Caco-2 (cell line): Measurements from ENCODE around the gene NBAS. TPM values are rescaled to one million over a fixed set of nuclear protein-coding genes. Genes with fewer than 3 reads are reported as not detected.

Experiments used
- BruUV-seq: library from RNA; stranded (reverse); fragments of 400-500 nt; replicated peaks from 2 replicates; lab custom pipeline; 2021; lab: Mats Ljungman, UMichigan
- CTCF ChIA-PET: fragments of 300-600 bp; sonication (Branson Sonifier 250); formaldehyde crosslinking; loops from one replicate; lab custom pipeline; 2022; ENCODE audit warnings: antibody characterized with exemption; lab: Charles Lee
- POLR2A ChIA-PET: fragments of 300-600 bp; sonication (Branson Sonifier 250); formaldehyde crosslinking; loops from one replicate; lab custom pipeline; 2022; ENCODE audit warnings: antibody characterized with exemption; lab: Charles Lee
- DNase-seq, 2 experiments: peaks; one replicate each; pipeline versions ENCODE4 v3.0.0 to v3.0.0-alpha.2; 2020 to 2022
- H3K27me3 ChIP-seq: replicated peaks from 2 replicates; pipeline ENCODE4 v1.6.0; 2011; ENCODE audit warnings: low read length; ENCODE audit not compliant: control insufficient read depth, insufficient read depth
- H3K36me3 ChIP-seq: 2 replicates; pipeline ENCODE4 v1.5.1; 2011; ENCODE audit warnings: low read length; ENCODE audit not compliant: control insufficient read depth, insufficient read depth
- H3K4me1 ChIP-seq: fragments of 250-450 bp; sonication (Bioruptor Pico); 2 replicates; pipeline ENCODE4 v1.5.1; 2020; ENCODE audit warnings: mild to moderate bottlenecking
- H3K4me3 ChIP-seq: 2 replicates; pipeline ENCODE4 v1.5.1; 2011; ENCODE audit warnings: low read depth, mild to moderate bottlenecking, control low read depth, low read length
- H3K9me3 ChIP-seq: fragments of 250-450 bp; sonication (Bioruptor Pico); 2 replicates; pipeline ENCODE4 v1.5.1; 2020; ENCODE audit warnings: mild to moderate bottlenecking, moderate library complexity
- H3K27ac Mint-ChIP-seq: one replicate; pipeline ENCODE4 v1.8.0; 2022; ENCODE audit warnings: mixed read lengths; ENCODE audit not compliant: unreplicated experiment
- H3K27me3 Mint-ChIP-seq: one replicate; pipeline ENCODE4 v1.8.0; 2022; ENCODE audit warnings: mixed read lengths; ENCODE audit not compliant: insufficient read depth, unreplicated experiment
- H3K36me3 Mint-ChIP-seq: one replicate; pipeline ENCODE4 v1.8.0; 2022; ENCODE audit warnings: mild to moderate bottlenecking, mixed read lengths; ENCODE audit not compliant: insufficient read depth, unreplicated experiment
- H3K4me1 Mint-ChIP-seq: one replicate; pipeline ENCODE4 v1.8.0; 2022; ENCODE audit warnings: low read depth, mixed read lengths; ENCODE audit not compliant: unreplicated experiment
- H3K4me3 Mint-ChIP-seq: one replicate; pipeline ENCODE4 v1.8.0; 2022; ENCODE audit warnings: mild to moderate bottlenecking, moderate library complexity, mixed read lengths; ENCODE audit not compliant: unreplicated experiment
- H3K9me3 Mint-ChIP-seq: one replicate; pipeline ENCODE4 v1.8.0; 2022; ENCODE audit warnings: mixed read lengths; ENCODE audit not compliant: unreplicated experiment
- CTCF ChIP-seq, 2 experiments: fragments of 200-600 bp in 1 of 2; IDR thresholded peaks; 1 replicate in 1 of 2; 2 replicates in 1 of 2; pipeline versions ENCODE4 v1.5.1 to v1.8.0; 2011 to 2022; ENCODE audit warnings: antibody characterized with exemption in 1 of 2, control low read depth in 1 of 2, inconsistent platforms in 1 of 2, low read depth in 1 of 2, low read length in 1 of 2, mild to moderate bottlenecking in 1 of 2, moderate library complexity in 1 of 2; ENCODE audit not compliant: insufficient read depth in 1 of 2, severe bottlenecking in 1 of 2, unreplicated experiment in 1 of 2
- intact Hi-C: fragments of 100-400 bp; cut with micrococcal nuclease; formaldehyde crosslinking; loops from one replicate; pipeline ENCODE4 v1.10.0; 2022; ENCODE audit not compliant: unreplicated experiment
- total RNA-seq: library from RNA; stranded (reverse); gene quantifications from 2 replicates; pipeline ENCODE4 v1.2.3, GENCODE V29; 2022

The NBAS gene
- total RNA-seq, 1 experiment from 2014 or later = 31.1 TPM

GRCh38 chr2:15596968-15597367 is 35.8 kb upstream of the NBAS start:
- Histone ChIP-seq H3K36me3 (peaks cover 3% of the 10 kb centered on the region; the same call in 1 of the 2 replicates), H3K4me3 (no peak overlapping the region), H3K4me1 (peaks cover 4% of the 10 kb centered on the region; the same call in 1 of the 2 replicates), H3K9me3 (no peaks in the 10 kb centered on the region), H3K27me3 (no peaks in the 10 kb centered on the region)
- no TSS peak for BruUV-seq
- H3K36me3 Mint-ChIP-seq = peaks cover 65% of the 10 kb centered on the region
- H3K27me3 Mint-ChIP-seq = no peaks in the 10 kb centered on the region
- no peak for DNase-seq
- TF ChIP-seq CTCF (IDR thresholded peaks at IDR 0.05; ENCODE audit: insufficient read depth in 1 of 2, low read depth in 1 of 2, low read length in 1 of 2, severe bottlenecking in 1 of 2, unreplicated experiment in 1 of 2) = no peak
- intact Hi-C loops = no loop called here
- no peaks in the 10 kb centered on the region for H3K4me1 Mint-ChIP-seq
- no peaks in the 10 kb centered on the region for H3K9me3 Mint-ChIP-seq
- ChIA-PET POLR2A (no interaction called here), CTCF (interaction anchor here (1.1 kb wide), 1 partner anchor 20 kb away, joined by 3 read pairs; no protein-coding TSS in a partner anchor)
- no peak overlapping the region for H3K27ac Mint-ChIP-seq
- no peak overlapping the region for H3K4me3 Mint-ChIP-seq

GRCh38 chr2:15596350-15596749 is 35.2 kb upstream of the NBAS start:
- H3K27me3 ChIP-seq = no peaks in the 10 kb centered on the region
- peaks cover 1% of the 10 kb centered on the region for H3K4me1 Mint-ChIP-seq
- peaks cover 67% of the 10 kb centered on the region for H3K36me3 Mint-ChIP-seq
- H3K36me3 ChIP-seq = peaks cover 3% of the 10 kb centered on the region; the same call in 1 of the 2 replicates
- no peaks in the 10 kb centered on the region for H3K9me3 Mint-ChIP-seq
- CTCF ChIA-PET = interaction anchor here (1.1 kb wide), 1 partner anchor 19 kb away, joined by 3 read pairs; no protein-coding TSS in a partner anchor
- H3K9me3 ChIP-seq = no peaks in the 10 kb centered on the region
- intact Hi-C loops = no loop called here
- DNase-seq = no peak
- BruUV-seq = no TSS peak
- no peaks in the 10 kb centered on the region for H3K27me3 Mint-ChIP-seq
- H3K4me3 ChIP-seq = no peak overlapping the region
- no peak overlapping the region for H3K4me3 Mint-ChIP-seq
- no peak for TF ChIP-seq CTCF (IDR thresholded peaks at IDR 0.05; ENCODE audit: insufficient read depth in 1 of 2, low read depth in 1 of 2, low read length in 1 of 2, severe bottlenecking in 1 of 2, unreplicated experiment in 1 of 2)
- H3K27ac Mint-ChIP-seq = no peak overlapping the region
- POLR2A ChIA-PET = no interaction called here
- H3K4me1 ChIP-seq = peaks cover 4% of the 10 kb centered on the region; the same call in 1 of the 2 replicates

- H3K4me3 Mint-ChIP-seq = no peak overlapping the region
- H3K27me3 Mint-ChIP-seq = no peaks in the 10 kb centered on the region
- DNase-seq = no peak
- TF ChIP-seq CTCF (IDR thresholded peaks at IDR 0.05; ENCODE audit: insufficient read depth in 1 of 2, low read depth in 1 of 2, low read length in 1 of 2, severe bottlenecking in 1 of 2, unreplicated experiment in 1 of 2) = no peak
- intact Hi-C loops = no loop called here
- H3K27ac Mint-ChIP-seq = no peak overlapping the region
- peaks cover 63% of the 10 kb centered on the region for H3K36me3 Mint-ChIP-seq
- H3K4me3 ChIP-seq = no peak overlapping the region
- peaks cover 4% of the 10 kb centered on the region; the same call in 1 of the 2 replicates for H3K4me1 ChIP-seq
- BruUV-seq = no TSS peak
- no peaks in the 10 kb centered on the region for H3K27me3 ChIP-seq
- peaks cover 3% of the 10 kb centered on the region; the same call in 1 of the 2 replicates for H3K36me3 ChIP-seq
- H3K9me3 Mint-ChIP-seq = no peaks in the 10 kb centered on the region
- peaks cover 6% of the 10 kb centered on the region for H3K4me1 Mint-ChIP-seq
- POLR2A ChIA-PET = no interaction called here
- CTCF ChIA-PET = interaction anchor here (1.1 kb wide), 1 partner anchor 18 kb away, joined by 3 read pairs; no protein-coding TSS in a partner anchor
- no peaks in the 10 kb centered on the region for H3K9me3 ChIP-seq
These were observed 34.8 kb upstream of the NBAS start for GRCh38 chr2:15595936-15596335.
